GM19463 (cell line): ENCODE data around the gene SP100.
"Not testable (repeated sequence)": the region's sequence is repeated elsewhere in the genome, so short reads cannot be mapped to it uniquely, and the experiment has no call there.

Experiments used
- ATAC-seq: cut with Tn5 transposase; IDR thresholded peaks from one replicate; pipeline ENCODE4 v1.9.1; 2021; ENCODE audit warnings: mild to moderate bottlenecking, moderate library complexity; ENCODE audit not compliant: unreplicated experiment

SP100 gene

DNA sequence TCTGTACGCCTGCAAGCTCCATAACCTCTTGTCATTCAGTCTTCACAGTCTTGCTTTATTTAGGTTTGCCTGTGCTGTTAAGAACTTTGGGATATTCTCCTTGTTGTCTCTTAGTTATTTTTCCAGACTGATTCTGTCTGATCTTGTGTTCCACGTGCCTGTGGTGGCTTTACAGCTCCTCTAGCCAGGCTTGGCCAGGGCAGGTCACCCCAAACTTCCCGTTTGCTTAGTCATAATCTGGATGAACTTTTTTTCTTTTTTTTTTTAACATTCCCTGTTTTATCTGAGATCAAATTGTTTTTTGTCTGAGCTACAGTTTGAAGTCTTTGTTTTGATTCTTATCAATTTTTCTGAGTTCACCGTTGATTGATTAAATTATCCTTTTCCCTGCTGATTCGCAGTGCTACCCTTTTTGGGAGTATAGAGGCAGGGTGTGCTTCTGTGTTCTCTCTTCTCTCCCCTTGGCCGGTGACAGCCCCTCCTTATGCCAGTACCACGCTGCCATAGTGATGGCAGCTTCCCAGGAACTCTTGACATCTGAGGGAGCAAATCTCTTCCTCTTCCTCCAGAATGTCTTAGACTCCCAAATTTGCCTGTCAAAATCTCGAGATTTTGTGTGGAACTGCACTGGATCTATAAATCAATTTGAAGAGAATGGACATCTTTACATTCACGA, 2.5 kb downstream of the SP100 start:
- no peak for ATAC-seq

GRCh38 chr2:230419181-230419580, 3.2 kb downstream of the SP100 start:
- ATAC-seq, result no peak

GRCh38 chr2:230422149-230422548, 6.1 kb downstream of the SP100 start:
- no peak for ATAC-seq

GRCh38 chr2:230423851-230424458, 8.0 kb downstream of the SP100 start:
- ATAC-seq, result no peak

- ATAC-seq, result no peak
These were observed 9.4 kb downstream of the SP100 start for GRCh38 chr2:230425377-230425776.

- no peak for ATAC-seq
These were observed 13.5 kb downstream of the SP100 start for GRCh38 chr2:230429513-230429912.

DNA sequence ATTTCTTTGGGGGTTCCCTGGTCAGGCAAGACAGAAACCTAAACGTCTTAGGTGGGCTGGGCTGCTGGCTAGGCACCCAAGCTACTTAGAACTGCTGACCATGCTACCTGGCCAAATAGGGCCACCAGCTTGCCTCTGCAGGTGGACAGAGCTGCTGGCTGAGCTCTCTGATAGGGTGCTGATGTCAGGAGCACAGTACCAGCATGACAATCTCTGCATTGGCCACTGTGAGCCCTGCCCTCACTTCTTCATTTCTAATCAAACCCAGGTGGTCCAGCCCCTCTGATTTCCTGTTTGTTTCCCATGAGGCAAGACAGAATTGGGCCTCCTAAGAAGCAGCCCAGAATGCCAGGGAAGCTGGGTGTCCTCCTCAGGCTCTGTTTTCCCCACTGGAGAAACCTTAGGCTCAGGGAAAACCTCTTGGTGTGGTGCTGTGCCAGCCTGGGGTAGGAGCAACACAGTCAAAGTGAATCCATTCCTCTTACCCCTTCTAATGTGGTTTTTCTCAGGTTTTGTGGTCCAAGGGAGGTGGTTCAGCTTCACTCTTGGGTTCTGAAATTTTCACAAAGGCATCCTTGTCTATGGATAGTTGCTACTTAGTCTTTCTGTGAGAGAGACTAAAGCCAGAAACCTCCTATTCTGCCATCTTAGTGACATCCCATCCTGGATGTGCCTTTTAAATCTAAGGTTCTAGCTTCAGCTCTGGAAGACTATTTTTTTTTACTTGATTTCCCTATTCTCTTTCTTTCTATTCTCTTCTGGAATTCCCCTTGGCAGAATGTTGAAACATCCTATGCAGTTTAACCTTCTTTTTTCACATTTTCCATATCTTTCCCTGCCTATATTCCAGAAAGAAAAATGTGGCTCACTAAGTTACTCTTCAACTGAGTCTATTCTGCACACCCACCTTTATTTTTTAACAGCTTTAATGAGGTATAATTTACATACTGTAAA, 15.2 kb downstream of the SP100 start:
- peak; percentile 60 for ATAC-seq

DNA sequence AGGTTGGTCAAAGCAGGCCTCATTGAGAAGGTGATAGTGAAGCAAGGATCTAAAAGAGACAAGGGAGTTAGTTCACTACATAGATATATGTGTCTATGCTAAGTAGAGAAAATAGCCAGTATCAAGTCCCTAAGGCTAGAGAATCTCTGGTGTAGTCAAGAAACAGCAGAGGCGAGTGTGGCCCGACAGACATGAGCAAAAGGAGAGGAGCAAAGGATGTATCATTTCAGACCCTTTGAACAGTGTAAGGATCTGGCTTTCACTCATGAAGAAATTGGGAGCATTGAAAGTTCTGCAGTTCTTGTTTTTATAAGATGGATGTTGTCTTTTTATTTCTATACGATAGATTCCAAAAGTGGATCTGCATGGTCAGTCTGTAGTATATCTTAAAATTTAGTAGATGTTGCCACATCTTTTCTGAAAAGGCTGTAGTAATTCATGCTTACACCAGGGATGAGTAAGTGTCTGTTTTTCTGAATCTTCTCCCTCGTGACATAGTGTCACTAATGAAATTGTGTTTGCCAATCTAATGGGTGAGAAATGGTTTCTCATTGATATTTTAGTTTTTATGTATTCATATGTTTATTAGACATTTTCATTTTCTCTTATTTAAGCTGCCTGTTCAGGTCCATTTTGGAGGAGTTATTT, 18.8 kb downstream of the SP100 start:
- no peak for ATAC-seq

GRCh38 chr2:230435431-230435830, 19.4 kb downstream of the SP100 start:
- ATAC-seq, result no peak

- not testable (repeated sequence) for ATAC-seq
These were observed 23.1 kb downstream of the SP100 start for GRCh38 chr2:230439121-230439520.

DNA sequence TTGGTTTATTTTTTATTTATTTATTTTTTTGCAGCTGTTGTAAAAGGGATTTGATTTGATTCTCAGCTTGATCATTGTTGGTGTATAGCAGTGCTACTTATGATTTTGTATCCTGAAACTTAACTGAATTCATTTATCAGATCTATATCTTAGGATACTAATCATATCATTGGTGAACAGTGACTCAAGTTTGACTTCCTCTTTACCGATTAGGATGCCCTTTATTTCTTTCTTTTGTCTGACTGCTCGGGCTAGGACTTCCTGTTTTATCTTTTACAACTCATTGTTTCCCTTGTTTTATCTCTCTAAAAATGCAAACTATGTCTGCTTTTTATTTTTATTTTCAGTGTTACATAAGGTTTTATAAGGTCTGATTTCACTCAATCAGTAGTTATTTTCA, 23.6 kb downstream of the SP100 start:
- ATAC-seq, result no peak

- peak; percentile 68 for ATAC-seq
These were observed 25.4 kb downstream of the SP100 start for GRCh38 chr2:230441227-230441897.

- ATAC-seq, result no peak
These were observed 27.5 kb downstream of the SP100 start for GRCh38 chr2:230443541-230443940.

DNA sequence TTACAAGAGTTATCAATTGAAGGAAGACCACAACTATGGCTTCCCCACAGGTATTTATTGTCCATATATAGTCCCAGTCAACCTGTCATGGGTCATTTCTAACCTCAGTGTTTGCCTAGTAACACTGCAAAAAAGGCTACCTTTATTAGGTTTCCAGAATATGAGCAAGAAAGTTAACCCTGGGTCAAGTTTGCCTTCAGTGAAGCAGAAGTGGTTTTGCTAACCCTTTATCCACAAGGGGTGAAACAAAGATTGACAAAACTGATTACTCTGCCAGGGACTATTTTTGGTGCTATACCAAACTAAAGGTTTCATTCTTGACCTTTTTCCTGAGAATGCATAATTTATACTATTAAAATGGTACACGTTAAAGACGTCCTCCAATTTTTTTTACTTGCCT, 28.8 kb downstream of the SP100 start:
- no peak for ATAC-seq

DNA sequence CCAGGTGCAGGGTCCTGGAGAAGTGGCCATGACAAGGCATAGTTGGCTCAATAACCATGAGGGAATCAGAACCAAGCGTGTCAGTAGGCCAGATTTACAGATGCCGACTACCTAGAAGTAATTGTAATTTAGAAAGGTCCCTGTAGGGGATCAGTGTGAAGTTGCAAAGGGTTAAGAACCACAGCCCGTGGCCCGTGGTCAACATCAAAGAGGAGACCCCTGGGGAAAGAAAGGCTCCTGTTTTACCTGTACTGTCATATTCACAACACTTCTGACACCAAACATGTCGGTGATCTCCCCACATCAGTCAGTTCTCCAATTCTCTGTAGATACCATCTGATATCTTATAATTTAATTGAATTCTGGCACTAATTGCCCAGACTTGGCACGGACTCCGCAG, 31.0 kb downstream of the SP100 start:
- ATAC-seq, result no peak

DNA sequence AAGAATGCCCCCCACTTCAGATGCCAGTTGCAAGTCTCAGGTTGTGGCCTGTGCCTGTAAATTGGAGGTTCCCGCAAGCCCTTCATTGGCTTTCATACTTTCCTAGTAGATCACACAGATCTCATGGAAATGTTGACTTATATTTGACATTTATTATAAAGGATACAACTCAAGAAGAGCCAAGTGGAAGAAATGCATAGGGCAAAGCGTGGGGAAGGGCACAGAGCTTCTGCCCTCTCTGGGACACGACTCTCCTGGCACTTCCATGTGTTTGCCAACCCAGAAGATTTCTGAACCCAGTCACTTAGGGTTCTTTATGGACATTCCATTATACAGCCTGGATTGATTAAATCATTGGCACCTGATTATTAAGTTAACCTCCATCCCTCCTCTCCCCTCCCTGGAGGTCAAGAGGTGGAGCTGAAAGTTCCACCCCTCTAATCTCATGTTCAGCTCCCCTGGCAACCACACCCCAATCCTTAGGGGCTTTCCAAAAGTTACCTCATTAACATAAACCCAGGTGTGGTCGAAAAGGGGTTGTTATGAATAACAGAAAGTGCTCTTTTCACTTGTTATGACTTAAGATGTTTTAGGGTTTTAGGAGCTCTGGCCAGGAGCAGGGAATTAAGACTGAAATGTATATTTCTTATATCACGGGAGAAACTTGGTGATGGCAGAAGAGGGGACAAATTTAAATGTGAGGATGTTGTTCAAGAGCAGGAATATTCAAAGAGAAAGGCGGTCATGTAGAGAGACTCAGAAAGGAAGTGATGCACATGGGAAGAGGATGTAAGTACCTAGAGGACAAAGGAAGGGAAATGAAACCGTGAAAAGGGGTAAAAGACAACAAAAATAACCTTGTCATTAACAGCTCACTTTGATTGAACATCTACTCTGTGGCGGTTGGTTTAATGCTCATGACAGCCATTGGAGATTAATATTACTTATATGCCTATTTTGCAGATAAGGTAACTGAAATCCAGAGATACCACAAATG, 31.8 kb downstream of the SP100 start:
- ATAC-seq, result peak; percentile 79

DNA sequence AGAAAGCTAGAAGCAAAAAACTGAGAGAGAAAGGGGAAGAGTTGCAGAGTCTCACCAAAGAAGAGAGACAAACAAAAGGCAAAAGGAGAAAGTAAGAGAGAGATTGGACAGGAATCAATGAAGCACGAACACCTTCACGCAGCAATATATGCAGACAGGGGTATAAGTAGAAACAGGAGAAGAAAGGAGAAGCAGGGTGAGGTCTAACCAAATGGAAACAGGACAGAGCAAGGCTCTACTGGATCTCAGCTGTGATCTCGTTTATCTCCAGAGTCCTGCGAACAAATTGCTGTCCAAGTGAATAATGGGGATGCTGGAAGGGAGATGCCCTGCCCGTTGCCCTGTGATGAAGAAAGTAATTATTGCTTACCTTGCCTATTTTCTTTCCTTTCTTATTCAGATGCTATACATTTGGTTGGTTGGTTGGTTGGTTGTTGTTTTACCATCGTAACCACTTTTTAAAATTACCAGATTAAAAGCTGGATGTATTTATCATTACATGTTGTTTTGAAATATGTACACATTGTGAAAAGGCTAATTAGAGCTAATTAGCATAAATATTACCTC, 34.0 kb downstream of the SP100 start:
- no peak for ATAC-seq

- ATAC-seq, result no peak
These were observed 37.0 kb downstream of the SP100 start for GRCh38 chr2:230453006-230453405.

DNA sequence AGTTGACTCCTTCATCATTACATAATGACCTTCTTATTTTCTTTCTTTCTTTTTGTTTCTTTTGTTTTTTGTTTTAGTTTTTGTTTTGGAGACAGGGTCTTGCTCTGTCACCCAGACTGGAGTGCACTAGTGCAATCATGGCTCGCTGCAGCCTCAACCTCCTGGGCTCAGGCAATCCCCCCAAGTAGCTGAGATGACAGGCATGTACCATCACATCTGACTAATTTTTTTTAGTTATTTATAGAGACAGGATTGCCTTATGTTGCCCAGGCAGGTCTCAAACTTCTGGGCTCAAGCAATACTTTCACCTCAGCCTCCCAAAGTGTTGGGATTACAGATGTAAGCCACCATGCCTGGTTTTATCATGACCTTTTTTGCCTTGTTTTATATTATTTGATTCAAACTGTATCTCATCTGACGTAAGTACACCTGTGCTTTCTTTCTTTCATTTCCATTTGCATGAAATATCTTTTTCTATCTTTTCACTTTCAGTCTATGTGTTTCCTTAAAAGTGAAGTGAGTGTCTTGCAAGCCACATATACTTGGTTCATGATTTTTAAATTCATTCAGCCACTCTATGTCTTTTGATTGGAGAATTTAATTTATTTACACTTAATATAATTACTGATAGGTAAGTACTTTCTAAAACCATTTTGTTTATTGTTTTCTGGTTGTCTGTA, 39.1 kb downstream of the SP100 start:
- ATAC-seq, result no peak
